ENCODE measurements around the gene SIK3.

The SIK3 gene

GRCh38 chr11:116800610-116801009 lies 297.6 kb downstream of the SIK3 start:
- DNase-seq (ENCODE audit: low read depth in 2 of 2, low spot score in 1 of 2), result no peak

DNA sequence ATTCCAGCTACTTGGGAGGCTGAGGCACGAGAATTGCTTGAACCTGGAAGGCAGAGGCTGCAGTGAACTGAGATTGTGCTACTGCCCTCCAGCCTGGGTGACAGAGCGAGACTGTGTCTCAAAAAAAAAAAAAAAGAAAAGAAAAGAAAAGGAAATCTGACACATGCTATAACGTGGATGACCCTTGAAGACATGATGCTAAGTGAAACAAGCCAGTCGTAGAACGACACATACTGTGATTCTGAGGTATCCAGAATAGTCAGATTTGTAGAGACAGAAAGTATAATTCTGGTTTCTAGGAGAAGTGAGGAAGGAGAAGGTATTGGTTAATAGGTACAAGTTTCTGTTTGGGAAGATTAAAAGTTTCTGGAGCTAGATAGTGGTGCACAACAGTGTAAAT lies 299.9 kb downstream of the SIK3 start:
- no peak for DNase-seq (ENCODE audit: low read depth in 2 of 2, low spot score in 1 of 2)

DNA sequence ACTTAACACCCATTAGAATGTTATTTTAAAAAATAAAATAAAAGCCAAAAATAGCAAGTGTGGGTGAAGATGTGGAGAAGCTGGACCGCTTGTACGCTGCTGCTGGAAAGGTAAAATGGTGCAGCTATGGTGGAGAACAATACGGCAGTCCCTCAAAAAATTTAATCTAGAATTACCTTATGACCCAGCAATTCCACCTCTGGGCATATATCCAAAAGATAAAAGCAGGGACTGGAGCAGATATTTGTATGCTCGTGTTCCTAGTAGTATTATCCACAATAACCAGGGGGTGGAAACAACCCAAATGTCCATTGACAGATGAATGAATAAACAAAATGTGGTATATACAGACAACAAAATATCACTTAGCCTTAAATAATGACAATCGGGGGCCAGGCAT lies 300.4 kb downstream of the SIK3 start:
- DNase-seq (ENCODE audit: low read depth in 2 of 2, low spot score in 1 of 2), result no peak

DNA sequence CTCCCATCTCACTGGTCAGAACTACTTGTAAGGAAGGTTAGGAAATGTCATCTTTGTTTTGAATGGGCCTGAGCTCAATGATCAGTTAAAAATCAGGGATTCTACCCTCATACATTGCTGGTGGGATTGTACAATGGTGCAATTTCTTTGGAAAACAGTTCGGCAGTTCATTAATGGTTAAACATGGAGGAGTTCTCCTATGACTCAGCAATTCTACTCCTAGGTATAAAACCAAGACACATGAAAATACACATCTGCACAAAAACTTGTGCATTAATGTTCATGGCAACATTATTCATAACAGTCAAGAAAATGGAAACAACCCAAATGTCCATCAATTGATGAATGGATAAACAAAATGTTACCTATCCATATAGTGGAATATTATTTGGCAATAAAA lies 301.7 kb downstream of the SIK3 start:
- DNase-seq (ENCODE audit: low read depth in 2 of 2, low spot score in 1 of 2), result no peak

- no peak for DNase-seq (ENCODE audit: low read depth in 2 of 2, low spot score in 1 of 2)
Observed at GRCh38 chr11:116794851-116795250, 303.4 kb downstream of the SIK3 start.

DNA sequence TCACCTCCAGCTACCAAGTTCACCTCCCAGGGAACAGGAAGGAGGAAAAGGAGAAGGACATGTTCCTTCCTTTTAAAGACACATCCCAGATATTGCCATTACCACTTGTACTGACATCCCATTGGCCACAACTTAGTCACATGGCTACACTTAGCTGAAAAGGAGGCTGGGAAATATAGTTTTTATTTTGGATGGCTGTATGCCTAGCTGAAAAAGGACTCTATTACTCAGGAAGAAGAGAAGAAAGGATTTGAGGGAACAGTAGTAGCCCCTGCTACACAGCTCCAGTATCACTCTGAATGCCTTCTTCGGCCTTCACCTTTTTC lies 304.5 kb downstream of the SIK3 start:
- DNase-seq (ENCODE audit: low read depth in 2 of 2, low spot score in 1 of 2), result no peak
